PC-3 (cell line): Measurements from ENCODE around the gene PELI1. TPM values are rescaled to one million over a fixed set of nuclear protein-coding genes. Genes with fewer than 3 reads are reported as not detected.

ENCODE experiments used
- ATAC-seq: fragments of 200-7000 bp; cut with Tn5 transposase; 2 replicates; pipeline ENCODE4 v1.9.1; 2020; ENCODE audit warnings: mild to moderate bottlenecking, moderate library complexity
- BruUV-seq: library from RNA; stranded (reverse); fragments of 400-500 nt; replicated peaks from 2 replicates; lab custom pipeline; 2021; lab: Mats Ljungman, UMichigan
- CTCF ChIA-PET: fragments of 300-600 bp; sonication (Branson Sonifier 250); formaldehyde crosslinking; loops from one replicate; lab custom pipeline; 2022; ENCODE audit warnings: antibody characterized with exemption; lab: Charles Lee
- POLR2A ChIA-PET: fragments of 300-600 bp; sonication (Branson Sonifier 250); formaldehyde crosslinking; loops from one replicate; lab custom pipeline; 2022; ENCODE audit warnings: antibody characterized with exemption; ENCODE audit not compliant: unreplicated experiment; lab: Charles Lee
- DNase-seq: peaks from one replicate; pipeline ENCODE4 v3.0.0-alpha.2; 2015
- H2AFZ ChIP-seq: fragments of 300-600 bp; sonication (generic); 2 replicates; pipeline ENCODE4 v1.6.0; 2016; ENCODE audit warnings: antibody characterized with exemption, low read length
- H3F3A ChIP-seq: fragments of 300-600 bp; sonication (generic); one replicate; pipeline ENCODE4 v1.6.0; 2017; ENCODE audit warnings: antibody characterized with exemption, low read length, control low read depth, mild to moderate bottlenecking; ENCODE audit not compliant: unreplicated experiment
- H3K27ac ChIP-seq: fragments of 300-600 bp; sonication (generic); 2 replicates; pipeline ENCODE4 v1.5.1; 2016; ENCODE audit warnings: mild to moderate bottlenecking, low read length
- H3K27me3 ChIP-seq: fragments of 300-600 bp; sonication (generic); 2 replicates; pipeline ENCODE4 v1.6.1; 2016; ENCODE audit warnings: low read length, mixed read lengths
- H3K36me3 ChIP-seq: fragments of 300-600 bp; sonication (generic); 2 replicates; pipeline ENCODE4 v1.6.1; 2016; ENCODE audit warnings: low read depth, mixed run types, low read length, mixed read lengths
- H3K4me1 ChIP-seq: fragments of 300-600 bp; sonication (generic); 2 replicates; pipeline ENCODE4 v1.5.1; 2016; ENCODE audit warnings: low read length; ENCODE audit not compliant: insufficient read depth
- H3K4me2 ChIP-seq: fragments of 300-600 bp; sonication (generic); 2 replicates; pipeline ENCODE4 v1.6.0; 2016; ENCODE audit warnings: low read length
- H3K4me3 ChIP-seq: fragments of 300-600 bp; sonication (generic); 2 replicates; pipeline ENCODE4 v1.5.1; 2016; ENCODE audit warnings: mild to moderate bottlenecking, low read length, mixed read lengths
- H3K79me2 ChIP-seq: fragments of 300-600 bp; sonication (generic); 2 replicates; pipeline ENCODE4 v1.6.1; 2017; ENCODE audit warnings: low read length, mixed read lengths
- H3K9ac ChIP-seq: fragments of 300-600 bp; sonication (generic); 2 replicates; pipeline ENCODE4 v1.6.0; 2016; ENCODE audit warnings: mild to moderate bottlenecking, low read length
- H3K9me2 ChIP-seq: fragments of 300-600 bp; sonication (generic); replicated peaks from 2 replicates; pipeline ENCODE4 v1.6.1; 2016; ENCODE audit warnings: mixed run types, low read length, mixed read lengths
- H3K9me3 ChIP-seq: fragments of 300-600 bp; sonication (generic); 2 replicates; pipeline ENCODE4 v1.6.1; 2016; ENCODE audit warnings: low read length, mixed read lengths
- H4K20me1 ChIP-seq: fragments of 300-600 bp; sonication (generic); 2 replicates; pipeline ENCODE4 v1.6.1; 2016; ENCODE audit warnings: low read length, mixed read lengths
- CTCF ChIP-seq: fragments of 300-600 bp; sonication (generic); conservative IDR thresholded peaks from 2 replicates; pipeline ENCODE4 v1.5.1; 2017; ENCODE audit warnings: antibody characterized with exemption, low read depth, mild to moderate bottlenecking, low read length
- EZH2 ChIP-seq: fragments of 300-600 bp; sonication (generic); IDR thresholded peaks from one replicate; pipeline ENCODE4 v1.6.1; 2017; ENCODE audit warnings: antibody characterized with exemption, mild to moderate bottlenecking, low read length; ENCODE audit not compliant: unreplicated experiment
- EZH2phosphoT487 ChIP-seq: fragments of 300-600 bp; sonication (generic); IDR thresholded peaks from 2 replicates; pipeline ENCODE4 v1.6.1; 2018; ENCODE audit warnings: mild to moderate bottlenecking, antibody characterized with exemption, low read length, borderline replicate concordance
- intact Hi-C: fragments of 100-400 bp; cut with micrococcal nuclease; formaldehyde crosslinking; loops from 2 replicates; pipeline ENCODE4 v1.9.0; 2023
- total RNA-seq: library from RNA; depleted of rRNA; stranded (reverse); fragments of >200 nt; gene quantifications from 2 replicates; pipeline ENCODE4 v1.2.3, GENCODE V29; 2014

PELI1 gene
- total RNA-seq, 1 experiment from 2014 or later: 5.6 TPM

- H3K79me2 ChIP-seq: peaks cover 22% of the 10 kb centered on the region
- H3K9ac ChIP-seq: no peak overlapping the region
- ATAC-seq: no peak
- no peaks in the 10 kb centered on the region for H3K36me3 ChIP-seq
- intact Hi-C loops: no loop called here
- no peaks in the 10 kb centered on the region for H3K9me2 ChIP-seq
- no peak overlapping the region for H3K27ac ChIP-seq
- no peaks in the 10 kb centered on the region for H3K9me3 ChIP-seq
- no peaks in the 10 kb centered on the region for H4K20me1 ChIP-seq
- ChIA-PET POLR2A (no interaction called here), CTCF (no interaction called here)
- H3K27me3 ChIP-seq: no peaks in the 10 kb centered on the region
- no peak overlapping the region; the same call in 1 of the 2 replicates for H3K4me3 ChIP-seq
- H3F3A ChIP-seq: no peaks in the 10 kb centered on the region
- H2AFZ ChIP-seq: no peak overlapping the region
- peaks cover 18% of the 10 kb centered on the region; the same call in 1 of the 2 replicates for H3K4me1 ChIP-seq
- H3K4me2 ChIP-seq: peak overlapping the region; percentile 77; the same call in 1 of the 2 replicates
- DNase-seq: no peak
- TF ChIP-seq EZH2phosphoT487 (no peak), CTCF (no peak), EZH2 (no peak)
- BruUV-seq: no TSS peak
Observed at GRCh38 chr2:64145119-64145518, 899 bp upstream of the PELI1 start.

DNA sequence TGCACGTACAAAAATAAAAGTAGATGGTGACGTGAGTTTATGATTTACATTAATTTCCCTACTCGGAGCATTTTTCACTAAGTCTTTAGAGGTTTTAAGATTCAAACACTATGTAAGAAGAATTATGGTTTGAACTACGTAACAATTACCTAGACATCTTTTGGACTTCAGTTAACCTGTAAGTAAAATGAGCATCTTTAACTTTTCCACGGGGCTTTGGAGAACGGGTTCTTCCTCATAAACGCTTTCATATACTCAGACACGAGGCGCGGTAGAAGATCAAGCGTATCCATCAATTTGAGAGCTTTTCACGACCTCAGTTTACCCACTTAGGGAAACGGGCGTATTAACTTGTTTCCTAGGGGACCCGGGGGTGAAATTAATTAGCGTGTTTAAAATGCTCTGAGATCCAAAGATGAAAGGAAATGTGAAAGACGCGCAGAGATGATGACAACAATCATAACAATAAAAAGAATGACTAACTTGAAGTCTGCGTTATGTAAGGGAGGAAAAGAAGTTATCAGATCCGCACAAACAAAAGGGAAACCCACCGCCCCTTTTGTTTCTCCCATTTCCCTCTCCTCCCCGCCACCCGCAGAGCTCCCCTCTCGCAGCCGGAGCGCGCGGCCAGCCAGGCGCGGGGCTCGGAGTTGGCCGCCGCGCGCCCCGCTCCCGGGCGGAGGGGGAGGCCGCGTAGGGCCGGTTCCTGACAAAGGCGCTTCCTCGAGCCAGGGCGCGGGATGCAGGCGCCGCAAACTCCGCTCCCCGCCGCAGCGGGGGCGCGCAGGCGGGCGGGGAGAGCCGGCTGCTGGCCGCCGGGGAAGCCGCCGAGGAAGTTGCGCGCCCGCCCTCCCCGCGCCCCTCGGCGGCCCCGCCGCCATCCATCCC lies 807 bp downstream of the PELI1 start:
- DNase-seq: peak; percentile 41
- POLR2A ChIA-PET: no interaction called here

More for the DNA sequence above, 807 bp downstream of the PELI1 start:
- intact Hi-C loops: loop anchor here (1.0 to 5.0 kb wide), 4 partner anchors 60 to 184 kb away; no protein-coding TSS in a partner anchor
- Histone ChIP-seq H3K4me2 (peak overlapping the region; percentile 88), H3F3A (no peaks in the 10 kb centered on the region), H3K27ac (no peak overlapping the region), H3K36me3 (no peaks in the 10 kb centered on the region), H3K9ac (peak overlapping the region; percentile 47), H4K20me1 (no peaks in the 10 kb centered on the region), H3K4me3 (peak overlapping the region; percentile 90), H2AFZ (peak overlapping the region; percentile 83), H3K9me2 (no peaks in the 10 kb centered on the region), H3K4me1 (peaks cover 18% of the 10 kb centered on the region; the same call in 1 of the 2 replicates), H3K27me3 (no peaks in the 10 kb centered on the region), H3K79me2 (peaks cover 22% of the 10 kb centered on the region), H3K9me3 (no peaks in the 10 kb centered on the region)
- peak; percentile 27 for ATAC-seq
- TSS peak; percentile 72 for BruUV-seq
- TF ChIP-seq EZH2 (no peak), CTCF (no peak), EZH2phosphoT487 (no peak)
- CTCF ChIA-PET: no interaction called here
